GM20431 (cell line): ENCODE data around the gene DCC.

Source experiments
- in situ Hi-C: fragments of 300-500 bp; cut with MseI, MboI; formaldehyde crosslinking; loops from one replicate; pipeline ENCODE4 v1.15.0; 2020; ENCODE audit warnings: low sequenced_read_pairs; ENCODE audit not compliant: unreplicated experiment

DCC gene

DNA sequence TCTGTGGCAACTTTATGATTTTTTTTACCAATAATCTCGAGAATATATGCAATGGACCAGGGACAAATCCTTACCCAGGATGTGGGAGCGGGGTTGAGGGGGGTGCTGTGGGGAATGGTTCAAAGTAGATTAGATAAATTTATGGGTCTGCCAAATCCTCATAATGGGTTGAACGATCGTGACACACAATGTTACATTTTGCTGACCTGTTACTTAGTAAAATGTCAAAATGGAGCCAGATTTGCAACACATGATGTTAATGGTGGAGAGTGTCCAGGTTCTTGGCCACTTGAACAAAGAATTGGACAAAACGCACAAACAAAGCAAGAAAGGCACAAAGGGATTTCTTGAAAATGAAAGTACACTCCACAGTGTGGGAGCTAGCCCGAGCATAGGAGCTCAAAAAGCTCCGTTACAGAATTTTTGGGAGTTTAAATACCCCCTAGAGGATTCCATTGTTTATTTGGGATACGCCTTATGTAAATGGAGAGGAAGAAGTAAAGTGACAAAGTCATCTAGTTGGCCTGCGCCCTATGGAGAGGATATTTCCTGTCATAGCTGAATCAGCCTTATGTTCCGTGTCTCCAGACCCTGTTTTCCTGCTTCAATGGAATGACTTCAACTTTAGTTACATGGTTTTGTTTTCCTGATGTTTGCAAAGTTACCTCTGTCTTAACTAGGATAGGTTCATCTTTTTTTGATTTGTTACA lies 776.0 kb downstream of the DCC start:
- in situ Hi-C loops, result no loop called here

DNA sequence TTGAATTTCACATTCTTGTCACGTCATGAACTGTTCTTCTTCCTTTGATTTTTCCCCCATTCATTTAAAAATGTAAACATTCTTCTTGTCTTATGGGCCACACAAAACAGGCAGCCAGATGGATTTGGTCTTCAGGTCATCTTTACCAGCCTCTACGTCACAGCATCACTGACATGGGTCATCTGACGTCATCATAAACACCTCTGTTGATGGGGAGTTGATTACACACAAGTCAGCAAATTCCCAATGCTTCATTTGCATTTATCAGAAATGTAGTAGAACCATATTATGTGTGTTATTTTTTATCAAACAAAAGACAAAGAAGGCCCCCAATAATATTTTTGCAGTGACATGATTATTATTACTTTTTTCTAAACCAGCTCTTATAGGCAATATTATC lies 777.9 kb downstream of the DCC start:
- in situ Hi-C loops, result no loop called here

DNA sequence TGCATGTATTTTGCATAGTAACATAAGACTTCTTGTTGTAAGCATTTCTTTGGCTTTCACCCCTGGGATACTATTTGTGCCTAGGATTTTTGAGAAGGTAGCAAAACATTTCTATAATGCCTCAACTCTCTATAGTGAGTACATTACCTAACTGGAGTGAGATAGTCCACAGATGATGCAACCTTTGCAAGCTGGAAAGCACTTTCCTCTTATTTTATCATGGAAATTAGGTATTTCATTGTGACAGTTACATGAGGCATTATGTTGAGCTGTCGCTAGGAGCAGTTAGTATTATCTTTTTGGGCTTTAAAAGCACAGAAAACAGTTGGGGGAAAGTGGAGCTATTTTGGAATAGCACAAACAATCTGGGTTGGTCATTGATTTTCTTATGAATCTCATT lies 786.2 kb downstream of the DCC start:
- in situ Hi-C loops, result no loop called here

DNA sequence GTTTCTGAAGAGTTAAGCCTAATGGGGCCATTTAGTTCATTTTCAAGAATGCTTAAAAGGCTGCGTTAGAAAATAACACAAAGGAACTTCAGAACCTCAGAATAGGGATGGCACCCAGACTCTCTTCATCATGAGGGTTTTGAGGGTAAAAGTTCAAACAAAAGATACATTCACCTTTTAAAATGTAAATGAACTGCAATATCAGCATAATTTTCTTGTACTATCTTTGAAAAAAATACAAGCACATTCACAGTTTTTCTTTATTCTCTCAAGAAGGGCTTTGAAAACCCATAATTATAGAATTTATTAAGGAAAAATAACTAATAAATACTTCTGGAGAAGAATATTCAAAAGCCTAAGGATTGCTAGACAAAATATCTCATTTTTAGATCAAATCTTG lies 791.0 kb downstream of the DCC start:
- in situ Hi-C loops, result no loop called here

DNA sequence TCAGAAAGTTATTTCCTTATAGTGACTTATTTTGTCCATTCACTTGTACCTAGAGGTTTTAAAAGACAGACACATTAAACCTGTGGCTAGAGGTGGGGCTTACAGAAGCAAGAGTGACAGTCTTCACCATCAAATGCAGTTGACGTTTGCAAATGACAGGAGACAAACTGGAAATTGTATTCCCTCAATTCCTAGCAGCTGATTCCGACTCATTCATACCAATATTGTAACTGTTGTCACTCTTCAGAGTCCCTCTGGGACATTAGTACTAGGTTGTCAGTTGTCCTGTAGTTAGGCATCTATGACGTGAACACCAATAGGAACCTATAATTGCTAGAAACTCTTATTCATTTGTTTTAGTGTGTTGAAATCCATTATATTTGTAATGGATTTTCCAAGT lies 794.7 kb downstream of the DCC start:
- in situ Hi-C loops, result no loop called here

DNA sequence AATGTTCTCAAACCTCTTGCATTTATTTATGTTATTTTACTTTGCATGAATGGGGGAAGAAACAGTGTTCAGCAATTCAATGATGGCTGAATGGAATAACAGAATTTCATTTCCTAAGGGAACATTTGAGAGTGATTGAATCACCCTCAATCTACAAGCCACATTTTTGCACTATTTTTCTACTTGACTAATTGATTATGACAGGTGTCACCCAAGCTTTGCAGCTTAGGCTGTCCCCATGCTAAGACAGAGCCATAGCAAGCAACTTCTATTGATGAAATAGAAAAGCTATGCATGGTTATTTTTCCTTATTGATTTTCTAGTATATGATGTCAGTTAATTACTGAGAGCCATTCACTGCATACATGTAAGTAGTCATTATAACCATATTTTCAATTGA lies 795.7 kb downstream of the DCC start:
- in situ Hi-C loops, result no loop called here

DNA sequence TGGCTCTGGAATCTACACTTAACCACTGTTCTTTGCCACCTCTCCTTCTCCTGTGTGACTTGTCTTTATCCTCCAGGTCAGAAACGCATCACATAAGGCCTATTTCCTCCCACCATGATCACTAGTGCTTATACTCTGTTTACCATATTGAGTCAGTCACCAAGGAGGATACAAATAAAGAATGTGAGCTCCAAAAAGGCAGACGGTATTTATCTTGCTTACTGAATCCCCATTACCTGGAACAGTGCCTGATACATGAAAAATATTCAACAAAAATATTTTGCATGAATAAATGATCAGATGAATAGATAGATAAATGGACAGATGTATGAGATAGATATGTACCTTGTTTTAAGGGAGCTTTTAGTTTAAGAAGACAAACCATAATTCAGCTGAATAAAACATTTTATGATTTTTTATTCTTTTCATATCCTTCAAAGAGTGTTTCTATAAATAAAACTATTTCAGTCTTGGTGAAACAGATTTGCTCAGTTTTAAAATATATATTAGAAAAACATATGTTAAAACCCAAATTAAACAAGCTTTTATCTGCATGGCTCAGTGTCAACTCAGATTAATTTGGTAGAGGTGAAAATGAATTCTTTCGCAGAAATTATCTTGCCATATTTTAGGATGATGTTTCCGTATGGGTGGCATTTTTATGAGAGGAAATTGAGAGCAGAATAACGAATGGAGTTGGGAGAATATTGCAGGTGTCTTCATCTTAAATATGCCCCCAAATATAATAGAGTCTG lies 799.9 kb downstream of the DCC start:
- in situ Hi-C loops, result no loop called here

DNA sequence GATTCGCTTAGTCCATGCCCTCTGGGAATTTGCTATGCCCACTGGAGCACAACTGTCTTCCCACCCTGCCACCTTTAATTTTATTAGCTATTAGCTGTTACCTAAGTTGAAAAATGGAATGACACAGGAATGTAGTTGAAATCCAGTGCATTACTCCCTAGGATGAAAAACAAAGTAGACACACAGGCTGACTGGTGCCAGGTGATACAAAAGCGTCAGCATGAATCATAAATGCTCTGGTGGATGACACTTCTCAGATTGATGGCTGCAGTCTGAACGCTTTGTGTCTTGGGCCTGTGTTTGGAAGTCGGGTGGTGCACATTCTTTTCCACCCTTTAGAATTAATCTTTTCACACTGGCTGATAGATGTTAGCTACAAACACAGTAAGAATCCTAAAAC lies 802.0 kb downstream of the DCC start:
- in situ Hi-C loops, result no loop called here

DNA sequence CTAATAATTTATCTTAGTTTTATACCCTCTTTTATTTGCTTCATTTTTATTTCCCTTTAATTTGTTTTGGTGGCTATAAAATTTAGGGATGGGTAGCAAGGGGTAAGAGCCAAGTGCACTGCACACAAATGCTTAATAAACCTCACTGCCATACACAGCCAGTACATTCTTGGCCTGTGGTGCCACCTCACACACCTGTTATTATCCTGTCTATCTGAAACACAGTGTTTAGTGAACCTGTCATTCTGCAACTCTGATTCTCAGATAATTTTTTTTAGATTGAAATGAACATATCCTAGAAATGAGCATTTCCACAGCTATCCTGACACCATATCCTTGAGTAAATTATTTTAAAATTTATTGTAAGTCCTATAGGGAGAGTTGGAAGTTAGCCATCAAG lies 807.5 kb downstream of the DCC start:
- in situ Hi-C loops, result no loop called here

DNA sequence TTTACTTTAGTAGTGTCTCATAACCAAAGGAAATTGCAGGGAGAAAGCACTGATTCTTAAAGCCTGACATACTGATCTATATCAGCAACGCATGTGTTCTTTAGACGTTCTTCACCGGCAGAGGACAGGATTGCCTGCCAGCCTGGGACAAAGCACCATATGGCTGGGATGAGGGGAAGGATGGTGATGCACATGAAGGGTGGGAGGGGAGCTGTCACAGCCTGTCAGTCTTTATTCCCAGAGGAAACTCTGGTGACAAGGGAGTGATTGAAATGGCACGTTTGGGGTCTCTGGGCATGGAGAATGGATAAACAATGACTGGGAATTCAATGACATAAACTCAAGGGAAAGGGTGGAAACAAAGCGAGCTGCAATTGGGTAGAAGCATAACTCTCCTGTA lies 808.1 kb downstream of the DCC start:
- in situ Hi-C loops, result no loop called here

DNA sequence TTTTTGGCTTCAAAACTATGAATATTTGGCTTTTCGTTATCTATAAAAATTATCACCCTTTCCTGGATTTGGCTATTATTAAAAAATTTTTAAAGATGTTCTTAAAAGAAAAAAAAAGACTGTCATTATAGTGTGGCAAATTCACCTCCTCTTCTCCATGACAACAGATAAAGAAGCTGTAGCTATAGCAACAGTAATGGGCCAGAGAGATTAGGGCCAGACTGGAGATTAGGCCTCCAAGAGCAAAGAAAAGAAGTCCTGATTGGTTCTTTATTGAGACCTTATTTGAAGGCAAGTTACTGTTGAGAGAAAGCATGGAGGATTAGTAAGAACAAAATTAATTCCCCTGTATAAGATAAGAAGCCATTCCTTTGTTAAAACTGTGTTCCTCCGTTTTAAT lies 812.5 kb downstream of the DCC start:
- in situ Hi-C loops, result no loop called here

DNA sequence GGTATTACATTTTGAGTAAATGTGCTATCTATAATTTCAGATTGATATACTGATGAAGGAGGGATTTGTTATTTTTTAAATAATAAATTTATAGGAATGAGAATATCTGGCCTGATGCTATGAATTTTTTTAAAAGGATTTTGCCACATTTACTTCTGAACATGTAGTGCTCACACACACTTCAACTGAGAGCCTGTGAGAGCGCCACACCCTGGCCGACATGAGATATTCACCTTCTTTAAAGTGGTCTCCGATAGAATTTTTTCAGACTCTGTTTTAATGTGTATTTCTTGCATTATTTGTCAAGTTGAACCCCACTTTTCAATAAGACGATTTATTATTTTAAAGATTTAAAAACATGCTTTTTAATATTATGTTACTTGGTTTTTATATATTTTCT lies 813.3 kb downstream of the DCC start:
- in situ Hi-C loops, result no loop called here

DNA sequence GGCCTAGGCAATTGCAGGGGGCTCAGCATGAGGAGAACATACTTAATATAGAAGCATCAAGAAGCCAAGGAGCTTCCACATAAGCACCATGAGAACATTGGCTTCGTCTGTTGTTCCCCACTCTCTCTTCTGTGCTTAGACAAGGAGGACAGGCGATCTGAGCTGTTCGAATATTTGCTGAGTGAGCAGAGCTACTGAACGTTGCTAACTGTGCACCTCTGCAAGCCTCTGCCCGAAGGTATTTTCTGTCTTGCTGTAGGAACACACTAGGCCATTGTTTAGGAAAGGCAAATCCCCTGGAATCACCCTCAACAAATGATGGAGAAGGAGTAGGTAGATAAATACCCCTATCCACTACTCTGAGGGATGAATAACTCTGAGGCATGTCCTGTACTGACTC lies 813.8 kb downstream of the DCC start:
- in situ Hi-C loops, result no loop called here

DNA sequence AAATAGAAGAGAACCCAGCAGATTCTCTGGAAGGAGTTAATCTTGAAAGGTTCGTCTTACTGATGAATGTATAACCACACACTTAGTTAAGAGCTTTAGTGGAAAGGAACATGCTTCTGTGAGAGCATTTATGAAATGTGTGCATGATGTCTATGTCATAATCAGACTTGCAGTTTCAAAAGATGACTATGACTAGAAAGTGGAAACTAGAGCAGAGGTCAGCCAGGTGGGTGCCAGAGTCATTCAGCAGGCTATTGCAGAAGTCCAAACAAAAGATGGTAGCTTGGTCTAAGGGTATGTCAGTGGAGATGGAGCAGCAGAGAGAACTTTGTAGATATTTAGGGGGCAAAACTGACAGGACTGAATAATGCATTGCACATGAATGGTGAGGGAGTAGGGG lies 825.8 kb downstream of the DCC start:
- in situ Hi-C loops, result no loop called here

DNA sequence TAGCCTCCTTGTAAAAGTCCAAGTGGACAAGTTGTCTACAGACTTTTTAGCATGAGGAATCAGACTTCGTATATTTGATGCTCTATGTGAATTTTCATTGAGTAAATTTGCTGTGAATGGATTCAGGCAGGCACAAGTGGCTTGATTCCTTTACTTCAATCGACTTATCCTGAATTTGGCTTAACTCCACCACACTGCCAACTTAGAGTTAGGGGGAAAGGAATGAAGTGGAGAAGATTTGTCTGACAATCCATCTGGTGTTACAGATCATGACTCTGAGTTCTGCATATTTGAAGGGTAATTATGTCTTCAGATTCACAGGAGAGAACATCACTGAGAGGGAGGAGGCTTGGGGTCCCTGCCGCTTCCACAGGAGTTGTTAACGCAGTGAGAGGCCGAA lies 829.3 kb downstream of the DCC start:
- in situ Hi-C loops, result no loop called here

DNA sequence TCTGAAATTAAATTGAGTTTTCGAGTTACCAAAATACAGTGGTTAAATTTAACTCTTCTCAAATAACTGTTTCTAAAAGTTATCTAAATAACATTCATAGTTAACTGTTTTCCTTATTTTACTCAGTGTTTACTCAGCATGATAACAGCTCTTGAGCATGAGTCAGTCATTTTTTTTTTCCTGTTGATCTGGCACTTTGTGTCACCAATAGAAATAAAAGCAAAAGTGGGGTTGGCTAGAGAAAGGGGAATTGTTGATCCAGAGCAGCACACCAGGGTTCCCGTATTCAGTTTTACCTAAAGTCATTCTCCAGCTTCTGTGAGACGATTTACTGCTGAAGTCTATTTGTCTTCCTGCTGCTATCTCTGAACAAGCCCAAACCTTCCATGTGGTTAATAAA lies 851.6 kb downstream of the DCC start:
- in situ Hi-C loops, result no loop called here

DNA sequence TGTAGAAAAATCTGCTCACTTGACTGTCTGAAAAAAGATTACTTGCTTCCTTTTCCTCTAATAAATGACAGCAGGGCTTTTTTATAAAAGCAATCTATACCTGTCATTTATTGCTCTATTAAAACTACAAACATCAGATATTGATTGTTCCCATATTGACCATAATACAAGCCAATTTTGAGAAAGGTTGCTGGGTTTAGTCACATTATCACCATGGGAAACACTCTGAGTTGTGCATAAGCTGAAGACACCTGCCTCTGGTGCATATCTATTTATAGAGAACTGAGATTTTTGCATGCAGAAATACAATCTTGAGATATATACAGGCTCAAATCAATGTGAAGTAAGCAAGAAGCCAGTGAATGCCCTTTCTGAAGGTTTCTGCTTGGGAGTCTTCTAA lies 853.9 kb downstream of the DCC start:
- in situ Hi-C loops, result no loop called here

DNA sequence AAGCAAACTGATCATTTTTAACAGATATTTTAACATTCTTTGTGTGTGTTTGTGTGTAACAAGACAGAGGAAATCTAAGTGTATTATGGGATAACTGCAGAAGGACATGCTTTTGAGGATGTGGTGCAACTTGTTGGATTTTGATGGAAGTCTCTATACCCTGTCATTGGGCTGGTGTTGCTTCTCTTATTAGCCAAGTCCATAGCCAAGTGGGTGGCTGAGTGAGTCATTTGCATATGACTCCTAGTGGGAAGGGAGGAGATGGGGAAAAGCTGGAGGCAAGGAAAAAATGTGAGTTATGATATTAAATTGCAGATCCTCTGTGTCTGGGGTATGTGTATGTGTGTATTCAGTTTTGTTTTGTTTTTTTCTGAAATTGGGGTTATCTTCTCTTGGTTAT lies 879.9 kb downstream of the DCC start:
- in situ Hi-C loops, result no loop called here

DNA sequence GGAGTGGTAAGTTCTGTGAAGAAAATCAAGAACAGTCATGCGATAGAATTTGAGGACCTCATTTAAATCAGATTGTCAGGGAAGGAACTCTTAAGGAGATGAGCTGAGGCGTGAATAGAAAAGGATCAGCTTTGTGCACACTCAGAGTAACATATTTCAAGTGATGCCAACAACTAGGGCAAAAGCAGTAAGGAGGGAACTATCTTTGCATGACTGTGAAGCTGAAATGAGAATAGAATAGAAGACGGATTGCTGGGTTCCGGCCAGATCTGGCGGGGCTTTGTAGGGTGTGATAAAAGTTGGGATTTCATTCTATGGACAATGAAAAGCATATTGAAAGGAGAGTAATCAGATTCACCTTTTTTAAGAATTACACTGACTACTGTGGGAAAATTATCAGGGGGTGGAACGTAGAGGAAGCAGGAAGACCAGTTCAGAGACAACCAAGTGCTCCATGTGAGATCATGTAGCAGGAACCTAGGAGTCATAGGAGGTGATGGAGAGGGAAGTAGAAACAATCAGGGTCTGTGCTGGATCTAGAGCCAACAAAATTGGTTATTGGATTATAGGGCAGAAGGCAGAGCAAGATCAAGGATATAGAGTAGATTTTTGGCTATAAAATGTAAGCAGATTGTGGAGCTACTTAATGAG lies 884.3 kb downstream of the DCC start:
- in situ Hi-C loops, result no loop called here

DNA sequence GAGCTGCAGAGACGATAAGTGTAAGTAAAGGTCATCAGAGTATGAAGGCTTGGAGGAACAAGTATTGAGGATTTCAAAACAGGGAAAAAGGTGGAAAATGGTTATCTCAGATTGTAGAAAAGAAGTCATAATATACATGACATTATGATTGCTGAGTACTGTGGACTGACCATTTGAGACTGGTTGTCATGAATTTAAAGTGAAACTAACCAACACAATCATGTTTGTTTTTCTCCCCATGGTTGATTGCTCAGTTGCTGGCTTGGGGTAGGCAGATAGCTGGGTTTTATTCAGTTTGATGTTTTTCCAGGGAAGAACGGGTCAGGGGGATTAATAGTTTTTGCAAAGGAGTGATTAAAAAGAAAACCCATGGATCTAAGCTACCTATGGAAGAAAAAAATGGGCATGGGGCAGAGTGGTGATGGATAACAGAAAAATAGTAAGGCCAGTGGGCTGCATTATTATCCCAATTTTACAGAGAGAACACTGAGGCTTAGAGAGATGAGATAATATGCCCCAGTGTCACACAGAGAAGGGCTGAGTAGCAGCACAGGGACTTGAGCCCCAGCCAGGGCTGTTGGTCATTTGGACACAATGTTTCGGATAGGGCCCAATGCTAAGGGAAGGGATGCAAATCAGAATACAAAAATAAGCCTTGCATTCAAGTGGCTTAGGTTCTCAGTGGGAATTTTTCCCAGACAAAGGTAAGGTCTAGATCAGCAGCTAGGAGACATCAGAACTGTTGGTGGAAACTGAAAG lies 885.7 kb downstream of the DCC start:
- in situ Hi-C loops, result no loop called here

DNA sequence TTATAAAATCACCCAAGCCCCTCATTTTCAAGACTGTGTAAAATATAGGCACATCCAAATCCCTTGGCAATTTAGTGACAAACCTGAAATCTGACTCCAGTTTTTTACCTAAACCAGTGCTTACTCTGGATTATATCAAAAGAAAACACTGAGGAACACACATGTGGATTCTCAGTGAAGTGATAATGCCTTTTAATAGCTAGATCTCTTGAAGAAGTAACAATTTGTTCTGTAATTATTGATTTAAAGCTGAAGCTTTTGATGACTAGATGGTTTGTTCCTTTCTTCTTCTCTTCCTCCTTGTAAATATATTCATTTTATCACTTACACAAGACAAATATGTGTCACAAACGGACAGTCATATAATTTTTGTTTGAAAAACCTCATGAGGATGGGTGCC lies 894.6 kb downstream of the DCC start:
- in situ Hi-C loops, result no loop called here
